HUES64 (cell line): ENCODE results near the gene WARS2.

ENCODE experiments used
- H3K27ac ChIP-seq: 2 replicates; pipeline ENCODE4 v1.7.0; 2013; ENCODE audit warnings: low read depth, low read length, inconsistent platforms
- H3K27me3 ChIP-seq: 2 replicates; pipeline ENCODE4 v1.6.1; 2013; ENCODE audit warnings: mild to moderate bottlenecking, low read length; ENCODE audit not compliant: insufficient read depth
- H3K36me3 ChIP-seq: 2 replicates; pipeline ENCODE4 v1.6.1; 2013; ENCODE audit warnings: mild to moderate bottlenecking, low read length; ENCODE audit not compliant: insufficient read depth
- H3K4me1 ChIP-seq: 2 replicates; pipeline ENCODE4 v1.6.1; 2013; ENCODE audit warnings: mild to moderate bottlenecking, low read length, moderate library complexity; ENCODE audit not compliant: insufficient read depth
- H3K4me3 ChIP-seq: 2 replicates; pipeline ENCODE4 v1.5.1; 2013; ENCODE audit warnings: mild to moderate bottlenecking, low read length, moderate library complexity
- H3K9ac ChIP-seq: 2 replicates; pipeline ENCODE4 v1.6.1; 2013; ENCODE audit warnings: mild to moderate bottlenecking, low read depth, low read length
- H3K9me3 ChIP-seq: 2 replicates; pipeline ENCODE4 v1.6.1; 2013; ENCODE audit warnings: low read depth, low read length; ENCODE audit not compliant: insufficient read depth
- WGBS: fragments of 150-250, 120-280 bp; methylation state at CpG from one replicate; pipeline ENCODE4 v1.1.7; 2013; ENCODE audit warnings: missing lambda C conversion rate; 5-methylcytosine and 5-hydroxymethylcytosine counted together

Gene WARS2

DNA sequence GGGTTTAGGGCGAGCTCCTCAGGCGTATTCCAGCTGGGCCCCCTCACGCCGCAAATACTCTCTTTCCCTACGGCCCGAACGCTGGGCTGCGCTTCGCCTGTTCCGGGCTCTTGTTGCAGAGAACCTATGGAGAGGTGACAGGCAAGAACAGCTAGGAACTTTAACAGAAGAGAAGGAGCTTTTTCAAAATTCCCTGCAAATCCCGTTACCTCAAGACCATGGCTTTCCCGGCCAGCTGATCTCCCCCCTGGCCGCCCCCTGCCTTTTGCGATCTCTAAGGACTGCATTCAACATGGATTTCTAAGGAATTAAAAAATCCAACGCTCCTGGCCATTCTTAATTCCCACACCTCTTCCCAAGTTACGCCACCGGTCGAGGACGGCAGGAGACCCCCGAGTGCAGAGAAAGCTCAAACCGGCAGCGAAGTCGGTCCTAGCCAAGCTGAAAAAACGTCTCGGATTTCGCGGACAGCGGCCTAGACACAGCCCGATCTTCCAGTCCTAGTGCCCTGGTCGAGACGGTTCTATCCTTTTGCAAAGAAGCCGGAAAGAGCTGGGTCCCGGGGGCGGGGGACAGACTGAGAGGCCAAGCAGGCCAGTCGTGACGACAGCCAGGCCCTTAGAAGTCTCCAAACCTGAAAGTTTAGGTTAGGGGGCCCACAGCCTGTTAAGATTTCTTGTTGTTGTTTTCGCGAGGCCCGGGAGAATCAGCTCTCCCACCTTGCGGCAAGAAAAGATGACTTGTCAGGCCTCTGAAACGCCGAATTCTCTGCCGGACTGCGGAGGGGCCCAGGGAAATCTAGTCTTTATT, 151.2 kb downstream of the WARS2 start:
- Histone ChIP-seq H3K36me3 (no peaks in the 10 kb centered on the region), H3K4me1 (peaks cover 41% of the 10 kb centered on the region), H3K9ac (no peak overlapping the region), H3K9me3 (no peaks in the 10 kb centered on the region), H3K4me3 (peak overlapping the region; percentile 60), H3K27ac (no peak overlapping the region; the same call in 1 of the 2 replicates), H3K27me3 (peaks cover 100% of the 10 kb centered on the region)
- 3% methylated on average over 44 of the region's 44 CpGs for WGBS

DNA sequence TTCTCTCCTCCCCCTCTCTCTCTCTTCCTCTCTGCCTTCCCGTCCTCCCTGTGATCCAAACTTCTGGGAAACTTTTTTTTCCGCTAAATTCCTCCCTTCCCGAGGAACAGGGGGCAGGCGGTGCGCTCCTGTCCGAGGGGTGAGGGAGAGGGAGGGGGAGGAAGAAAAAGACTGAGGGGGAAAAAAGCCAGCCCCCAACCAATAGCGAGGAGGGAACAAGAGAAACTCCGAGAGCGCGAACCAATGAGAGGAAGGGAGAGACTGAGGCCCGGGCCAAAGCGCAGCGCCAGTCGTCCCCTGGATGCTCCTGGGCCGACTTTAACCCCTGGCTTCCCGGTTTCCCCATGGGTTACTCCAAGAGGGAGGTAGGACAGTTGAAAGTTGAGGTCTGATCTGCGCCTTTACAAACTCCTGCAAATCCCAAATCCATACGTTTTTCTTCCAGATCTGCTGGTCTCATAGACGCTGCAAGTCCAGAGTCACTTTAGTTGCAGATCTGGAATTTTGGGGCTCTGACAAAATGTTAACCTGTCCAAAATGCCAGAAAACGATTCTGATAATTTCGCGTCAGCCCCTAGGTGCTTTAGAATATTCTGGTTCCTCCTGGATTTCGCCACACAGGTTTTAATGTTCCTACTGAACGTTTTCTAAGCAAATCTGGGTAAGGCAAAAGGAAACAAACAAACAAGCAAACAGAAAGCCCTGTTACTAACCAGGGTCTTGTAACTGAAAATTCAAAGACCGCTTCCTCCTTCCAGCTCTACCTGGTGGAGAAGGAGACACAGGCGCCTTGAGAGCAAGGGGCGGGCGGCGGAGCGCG, 152.1 kb downstream of the WARS2 start, which contains the start of gene TBX15:
Gene TBX15 (minus strand): TSS at position 158 of the 820 bp plus-strand sequence. CDS start 548 bp downstream, outside the sequence.
- H3K9me3 ChIP-seq, result no peaks in the 10 kb centered on the region
- H3K4me3 ChIP-seq, result peak within 1 kb of the TSS; percentile 60
- H3K36me3 ChIP-seq, result no peaks in the 10 kb centered on the region
- peaks cover 41% of the 10 kb centered on the region for H3K4me1 ChIP-seq
- 4% methylated on average over 27 of the region's 31 CpGs for WGBS
- H3K9ac ChIP-seq, result peak within 1 kb of the TSS; percentile 41; the same call in 1 of the 2 replicates
- no peak within 1 kb of the TSS for H3K27ac ChIP-seq
- peaks cover 100% of the 10 kb centered on the region for H3K27me3 ChIP-seq

DNA sequence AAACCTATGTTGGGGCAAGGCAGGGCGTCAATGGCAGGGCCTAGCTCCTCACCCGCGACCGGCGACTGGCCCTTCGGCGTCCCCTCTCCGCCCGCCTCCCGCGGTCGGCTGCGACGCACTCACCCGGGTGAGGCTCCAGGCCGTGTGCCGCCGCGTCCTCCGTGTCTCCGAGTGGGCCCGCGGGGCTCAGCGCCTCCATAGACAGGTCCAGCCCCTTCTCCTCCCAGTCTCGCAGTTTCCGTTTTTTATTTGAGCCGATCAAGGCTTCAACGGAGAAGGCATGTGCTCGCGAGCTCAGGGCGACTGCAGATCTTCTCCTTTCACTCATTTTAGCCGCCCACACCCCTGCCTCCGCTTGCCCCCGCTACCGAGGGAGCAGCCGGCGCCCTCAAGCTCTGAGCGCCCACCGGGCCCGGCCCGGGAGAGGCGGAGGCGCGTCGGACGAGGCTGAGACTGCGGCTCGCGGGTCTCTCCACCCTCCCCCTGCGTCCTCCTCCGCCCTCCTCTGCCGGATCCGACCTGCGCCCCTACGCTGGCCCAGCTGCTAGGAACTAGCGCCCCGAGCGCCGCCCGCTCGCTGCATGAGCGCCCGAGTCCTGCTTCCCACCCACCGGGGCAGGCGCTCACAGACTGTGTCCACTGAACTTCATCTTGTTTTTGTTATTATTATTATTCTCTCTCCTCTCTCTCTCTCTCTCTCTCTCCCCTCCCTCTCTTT, 152.8 kb downstream of the WARS2 start:
- Histone ChIP-seq H3K36me3 (no peaks in the 10 kb centered on the region), H3K27ac (no peak overlapping the region), H3K27me3 (peaks cover 100% of the 10 kb centered on the region), H3K9ac (peak overlapping the region; percentile 41; the same call in 1 of the 2 replicates), H3K4me1 (peaks cover 41% of the 10 kb centered on the region), H3K9me3 (no peaks in the 10 kb centered on the region), H3K4me3 (peak overlapping the region; percentile 60)
- WGBS, result under 1% methylated on average over 65 of the region's 65 CpGs

DNA sequence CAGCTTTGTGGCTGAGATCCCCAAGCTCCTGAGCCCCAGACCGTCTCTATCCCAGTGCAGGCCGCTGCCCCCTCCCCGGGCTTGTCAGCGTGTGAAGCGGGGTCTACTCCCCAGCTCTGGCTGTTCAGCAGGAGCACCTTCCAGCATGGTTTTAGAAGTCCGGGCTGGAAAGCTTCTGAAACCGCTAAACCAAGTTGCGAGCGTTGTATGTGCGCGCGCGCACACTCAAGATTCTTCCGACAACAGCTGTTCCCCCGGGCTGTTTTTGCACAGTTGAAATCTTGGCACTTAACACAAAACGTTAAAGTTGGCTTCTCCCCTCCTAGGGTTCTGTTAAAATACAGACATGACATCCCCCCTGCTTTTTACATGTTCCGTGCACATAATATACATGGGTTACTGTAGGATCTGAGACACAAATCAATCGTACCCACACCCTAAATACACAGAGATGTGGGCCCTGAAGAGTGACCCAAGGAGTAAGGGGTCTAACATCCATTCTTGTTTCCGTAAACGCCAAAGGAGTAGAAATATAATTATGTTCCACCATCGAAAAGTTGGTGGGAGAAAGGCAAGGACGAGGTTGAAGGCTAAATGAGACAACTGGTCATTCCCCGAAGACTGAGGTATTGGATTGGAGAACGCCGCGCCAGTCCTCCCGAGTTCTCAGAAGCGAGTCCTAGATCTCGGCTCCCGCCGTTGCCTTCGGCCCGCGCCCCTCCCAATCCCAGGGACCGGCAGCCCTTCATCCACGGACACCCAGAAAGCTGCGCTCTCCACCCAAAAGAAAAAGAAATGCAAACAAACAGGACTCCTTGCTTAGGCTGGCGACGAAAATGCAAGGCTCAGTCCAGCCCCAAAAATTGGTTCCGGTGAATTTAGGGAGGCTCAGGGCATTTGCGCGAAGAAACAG, 153.6 kb downstream of the WARS2 start:
- no peaks in the 10 kb centered on the region for H3K9me3 ChIP-seq
- H3K9ac ChIP-seq, result peak overlapping the region; percentile 41; the same call in 1 of the 2 replicates
- H3K4me3 ChIP-seq, result peak overlapping the region; percentile 60
- H3K27ac ChIP-seq, result no peak overlapping the region
- WGBS, result 3% methylated on average over 42 of the region's 42 CpGs
- H3K27me3 ChIP-seq, result peaks cover 100% of the 10 kb centered on the region
- H3K4me1 ChIP-seq, result peaks cover 41% of the 10 kb centered on the region
- no peaks in the 10 kb centered on the region for H3K36me3 ChIP-seq

- peak overlapping the region; percentile 60 for H3K4me3 ChIP-seq
- no peak overlapping the region for H3K9ac ChIP-seq
- no peaks in the 10 kb centered on the region for H3K36me3 ChIP-seq
- H3K27me3 ChIP-seq, result peaks cover 100% of the 10 kb centered on the region
- no peak overlapping the region for H3K27ac ChIP-seq
- H3K4me1 ChIP-seq, result peaks cover 36% of the 10 kb centered on the region
- no peaks in the 10 kb centered on the region for H3K9me3 ChIP-seq
- 28% methylated on average over 34 of the region's 34 CpGs for WGBS
These were observed 154.6 kb downstream of the WARS2 start for GRCh38 chr1:118985640-118986554.

- WGBS, result 51% methylated on average over 48 of the region's 48 CpGs
- Histone ChIP-seq H3K4me1 (peaks cover 31% of the 10 kb centered on the region), H3K4me3 (peak overlapping the region; percentile 20), H3K9ac (no peak overlapping the region), H3K27ac (no peak overlapping the region), H3K36me3 (no peaks in the 10 kb centered on the region), H3K27me3 (peaks cover 100% of the 10 kb centered on the region), H3K9me3 (no peaks in the 10 kb centered on the region)
These were observed 155.5 kb downstream of the WARS2 start for GRCh38 chr1:118984722-118985639.

- no peak overlapping the region for H3K9ac ChIP-seq
- H3K4me1 ChIP-seq, result peaks cover 25% of the 10 kb centered on the region
- no peaks in the 10 kb centered on the region for H3K36me3 ChIP-seq
- no peak overlapping the region for H3K27ac ChIP-seq
- H3K4me3 ChIP-seq, result peak overlapping the region; percentile 20; the same call in 1 of the 2 replicates
- WGBS, result 53% methylated on average over 43 of the region's 43 CpGs
- H3K9me3 ChIP-seq, result no peaks in the 10 kb centered on the region
- peaks cover 100% of the 10 kb centered on the region for H3K27me3 ChIP-seq
These were observed 156.2 kb downstream of the WARS2 start for GRCh38 chr1:118984086-118984721.

GRCh38 chr1:118983558-118984041, 156.9 kb downstream of the WARS2 start:
- WGBS, result 61% methylated on average over 22 of the region's 22 CpGs
- H3K4me3 ChIP-seq, result no peak overlapping the region; the same call in 1 of the 2 replicates

More at GRCh38 chr1:118983558-118984041, 156.9 kb downstream of the WARS2 start:
- Histone ChIP-seq H3K9me3 (no peaks in the 10 kb centered on the region), H3K36me3 (no peaks in the 10 kb centered on the region), H3K4me1 (peaks cover 22% of the 10 kb centered on the region), H3K27ac (no peak overlapping the region), H3K9ac (no peak overlapping the region), H3K27me3 (peaks cover 100% of the 10 kb centered on the region)
